Right cardiac atrium (tissue), 5 donors: ENCODE data around the gene FRAT2. TPM values are rescaled to one million over a fixed set of nuclear protein-coding genes. Genes with fewer than 3 reads are reported as not detected.

ENCODE experiments used
- ATAC-seq, 2 donors: fragments of 200-7000 bp; cut with Tn5 transposase; one replicate each; pipeline versions ENCODE4 v1.8.0 to v1.9.1; 2020; ENCODE audit warnings: moderate library complexity in 2 of 2, mild to moderate bottlenecking in 1 of 2
- DNase-seq, 3 donors: peaks; one replicate each; pipeline ENCODE4 v3.0.0-alpha.2; 2020
- H3K27ac ChIP-seq: one replicate; pipeline ENCODE4 v1.5.1; 2013; ENCODE audit warnings: mild to moderate bottlenecking, low read length, control low read depth, moderate library complexity
- H3K27me3 ChIP-seq: one replicate; pipeline ENCODE4 v1.6.1; 2013; ENCODE audit not compliant: control insufficient read depth, insufficient read depth
- H3K4me1 ChIP-seq: one replicate; pipeline ENCODE4 v1.6.1; 2013; ENCODE audit warnings: low read length; ENCODE audit not compliant: control insufficient read depth, insufficient read depth
- H3K4me3 ChIP-seq: one replicate; pipeline ENCODE4 v1.5.1; 2013; ENCODE audit warnings: low read length, control low read depth
- H3K9me3 ChIP-seq: one replicate; pipeline ENCODE4 v1.6.1; 2013; ENCODE audit warnings: low read length; ENCODE audit not compliant: control insufficient read depth
- WGBS: extraction: QIAGEN DNeasy Blood & Tissue Kit; methylation state at CpG from one replicate; pipeline ENCODE4 v1.1.7; 2013; 5-methylcytosine and 5-hydroxymethylcytosine counted together
- intact Hi-C, 4 donors: fragments of 100-400 bp; cut with DNase I; formaldehyde crosslinking; loops; one replicate each; pipeline versions ENCODE4 v1.11.0 to v1.14.0; 2022 to 2023
- long read RNA-seq, 4 donors: library from polyadenylated mRNA; unstranded; transcript quantifications; one replicate each; pipeline ENCODE4 v2.0.0, GENCODE V29; 2020 to 2021
- polyA plus RNA-seq: library from polyadenylated mRNA; stranded (reverse); fragments of 200-250 nt; gene quantifications from one replicate; pipeline ENCODE4 v1.2.3, GENCODE V29; 2013
- total RNA-seq, 4 donors: library from RNA; stranded (reverse); fragmentation: NEBNext Ultra II Directional; extraction: Animal tissue kit (Norgen Biotek cat#: 25700); gene quantifications; one replicate each; pipeline ENCODE4 v1.2.1, GENCODE V29; 2021
- donor health status: healthy with polysubstance abuse.
- donor health status: DM: no; HTN: yes; CAD: no.
- donor health status: DM: no; HTN: no; CAD: no.
- donor health status: DM: no; HTN: yes; CAD: no; lungs with severe emphysema.
- donor health status: DM: yes; HTN: yes; CAD: no.

Gene FRAT2, protein sequence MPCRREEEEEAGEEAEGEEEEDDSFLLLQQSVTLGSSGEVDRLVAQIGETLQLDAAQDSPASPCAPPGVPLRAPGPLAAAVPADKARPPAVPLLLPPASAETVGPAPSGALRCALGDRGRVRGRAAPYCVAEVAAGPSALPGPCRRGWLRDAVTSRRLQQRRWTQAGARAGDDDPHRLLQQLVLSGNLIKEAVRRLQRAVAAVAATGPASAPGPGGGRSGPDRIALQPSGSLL
- total RNA-seq (1 to 10 TPM; 5.0 to 7.6 (median 7.5) TPM), polyA plus RNA-seq (3.4 TPM)
- long read RNA-seq, donor 1, transcript FRAT2-201 (1 exons, 2,213 nt): major isoform, 105 of 105 reads
- long read RNA-seq, donor 1, partial matches to known transcripts: 0 of 105 reads
- long read RNA-seq, donor 1, other reads (novel, unspliced or antisense): 0 of 105 reads
- long read RNA-seq, donor 2, transcript FRAT2-201 (1 exons, 2,213 nt): major isoform, 25 of 25 reads
- long read RNA-seq, donor 2, partial matches to known transcripts: 0 of 25 reads
- long read RNA-seq, donor 2, other reads (novel, unspliced or antisense): 0 of 25 reads
- long read RNA-seq, donor 3, transcript FRAT2-201 (1 exons, 2,213 nt): major isoform, 16 of 16 reads
- long read RNA-seq, donor 3, partial matches to known transcripts: 0 of 16 reads
- long read RNA-seq, donor 3, other reads (novel, unspliced or antisense): 0 of 16 reads
- long read RNA-seq, donor 4, transcript FRAT2-201 (1 exons, 2,213 nt): major isoform, 28 of 28 reads
- long read RNA-seq, donor 4, partial matches to known transcripts: 0 of 28 reads
- long read RNA-seq, donor 4, other reads (novel, unspliced or antisense): 0 of 28 reads

DNA sequence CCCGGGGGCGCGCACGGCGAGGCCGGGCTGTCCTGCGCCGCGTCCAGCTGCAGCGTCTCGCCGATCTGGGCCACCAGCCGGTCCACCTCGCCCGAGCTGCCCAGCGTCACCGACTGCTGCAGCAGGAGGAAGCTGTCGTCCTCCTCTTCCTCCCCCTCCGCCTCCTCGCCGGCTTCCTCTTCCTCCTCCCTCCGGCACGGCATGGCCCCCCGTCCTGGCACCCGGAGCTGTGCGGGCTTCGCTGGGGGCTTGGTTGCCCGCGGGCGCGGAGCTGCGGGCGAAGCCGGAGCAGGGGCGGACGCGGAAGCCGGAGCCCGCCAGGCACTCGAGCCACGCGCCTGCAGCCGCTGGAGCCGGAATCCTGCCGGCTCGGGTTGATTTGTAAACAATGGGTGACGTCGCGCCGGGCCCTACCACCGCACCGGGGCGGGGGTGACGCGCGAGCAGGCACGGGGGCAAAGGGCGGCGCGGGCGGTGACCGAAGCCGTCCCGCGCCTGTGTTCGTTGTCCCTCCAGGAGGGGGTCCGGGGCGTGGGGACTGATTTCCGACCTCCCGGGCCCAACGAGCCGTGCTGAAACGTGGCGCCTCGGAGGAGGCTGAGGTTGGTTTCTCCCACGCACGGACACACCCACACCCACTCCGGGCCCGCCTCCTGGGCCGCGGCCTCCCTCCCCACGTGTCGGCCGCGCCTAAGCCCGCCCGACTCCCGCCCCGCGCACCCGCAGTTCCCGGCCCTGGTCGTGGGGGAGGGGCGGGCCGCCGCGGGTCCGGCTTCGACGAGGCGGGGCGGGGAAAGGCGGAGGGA lies at the start of gene FRAT2:
TSS of gene FRAT2 (minus strand) at position 360 of the 806 bp plus-strand sequence. CDS start at position 203, 157 bp downstream.
- intact Hi-C loops: loop anchor here in 2 of 4 donors (5.0 to 10.0 kb wide), 2 partner anchors 42 to 50 kb away; partner anchors contain the start of gene ARHGAP19 (in 1 of the 2)
- ATAC-seq (peak; percentile 98), DNase-seq (peak; percentile 92 to 97 (median 97))
- H3K4me3 ChIP-seq: peak within 1 kb of the TSS; percentile 67
- under 1% methylated on average over 103 of the region's 103 CpGs for WGBS
- no peaks in the 10 kb centered on the region for H3K27me3 ChIP-seq
- H3K4me1 ChIP-seq: peaks cover 8% of the 10 kb centered on the region
- H3K27ac ChIP-seq: peak within 1 kb of the TSS; percentile 59
- H3K9me3 ChIP-seq: no peaks in the 10 kb centered on the region

DNA sequence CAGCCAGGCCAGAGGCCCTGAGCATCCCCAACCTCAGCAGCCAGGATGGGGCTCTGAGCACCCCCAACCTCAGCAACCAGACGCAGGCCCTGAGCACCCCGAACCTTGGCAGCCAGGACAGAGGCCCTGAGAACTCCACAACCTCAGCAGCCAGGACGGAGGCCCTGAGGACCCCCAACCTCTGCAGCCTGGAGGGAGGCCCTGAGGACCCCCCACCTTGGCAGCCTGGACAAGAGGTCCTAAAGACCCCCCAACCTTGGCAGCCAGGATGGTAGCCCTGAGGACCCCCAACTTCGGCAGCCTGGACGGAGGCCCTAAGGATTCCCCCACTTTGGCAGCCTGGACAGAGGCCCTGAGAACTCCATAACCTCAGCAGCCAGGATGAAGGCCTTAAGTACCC lies 49.6 kb upstream of the FRAT2 start:
- no peaks in the 10 kb centered on the region for H3K4me1 ChIP-seq
- DNase-seq (no peak), ATAC-seq (no peak)
- WGBS: 96% methylated on average over 5 of the region's 5 CpGs
- no peaks in the 10 kb centered on the region for H3K9me3 ChIP-seq
- intact Hi-C loops: no loop called here
- no peak overlapping the region for H3K27ac ChIP-seq
- H3K4me3 ChIP-seq: no peak overlapping the region
- no peaks in the 10 kb centered on the region for H3K27me3 ChIP-seq

DNA sequence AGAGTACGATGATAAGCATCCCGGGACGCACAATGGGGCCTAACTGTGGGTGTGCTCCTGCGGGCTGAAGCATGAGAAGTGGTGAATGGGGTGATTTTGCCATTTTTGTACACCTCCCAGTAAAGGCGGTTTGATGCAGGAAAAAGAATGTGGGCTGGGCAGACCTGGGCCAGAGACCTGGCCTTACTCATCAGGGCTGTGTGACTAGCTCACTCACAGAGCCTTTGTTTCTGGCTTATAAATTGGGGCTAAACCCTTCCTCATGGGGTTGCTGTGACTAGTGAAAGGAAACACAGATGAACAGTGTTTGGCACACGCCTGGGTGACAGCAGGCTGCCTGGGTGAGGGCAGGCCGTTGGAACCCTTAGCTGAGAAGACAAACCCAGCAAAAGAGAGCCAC lies 48.6 kb upstream of the FRAT2 start:
- no peak for ATAC-seq
- no peaks in the 10 kb centered on the region for H3K27me3 ChIP-seq
- no peak overlapping the region for H3K27ac ChIP-seq
- no peak for DNase-seq
- H3K4me1 ChIP-seq: no peaks in the 10 kb centered on the region
- no peaks in the 10 kb centered on the region for H3K9me3 ChIP-seq
- 92% methylated on average over 7 of the region's 7 CpGs for WGBS
- intact Hi-C loops: no loop called here
- H3K4me3 ChIP-seq: no peak overlapping the region

DNA sequence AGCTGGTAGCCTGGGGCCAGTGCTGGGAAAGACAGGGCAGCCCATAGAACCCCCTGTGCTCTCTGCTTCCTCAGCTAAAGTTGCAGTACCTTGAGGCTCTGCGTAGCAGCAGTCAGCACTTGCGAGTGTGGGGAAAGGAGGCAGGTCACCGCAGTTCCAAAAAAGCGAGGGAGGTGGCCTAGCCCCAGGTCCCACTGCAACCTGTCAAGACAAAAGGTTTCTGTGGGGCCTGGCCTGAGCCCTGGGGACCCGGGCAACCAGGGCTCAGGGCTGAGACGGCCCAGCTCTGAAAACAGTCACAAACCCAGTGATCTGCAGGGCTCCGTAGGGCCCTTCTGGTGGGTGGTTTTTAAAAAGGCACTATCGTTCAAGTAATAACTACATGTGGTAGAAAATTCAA lies 47.1 kb upstream of the FRAT2 start:
- Histone ChIP-seq H3K27ac (no peak overlapping the region), H3K27me3 (no peaks in the 10 kb centered on the region), H3K4me3 (no peak overlapping the region), H3K9me3 (no peaks in the 10 kb centered on the region), H3K4me1 (no peaks in the 10 kb centered on the region)
- ATAC-seq (no peak), DNase-seq (no peak)
- 83% methylated on average over 8 of the region's 8 CpGs for WGBS
- intact Hi-C loops: no loop called here

DNA sequence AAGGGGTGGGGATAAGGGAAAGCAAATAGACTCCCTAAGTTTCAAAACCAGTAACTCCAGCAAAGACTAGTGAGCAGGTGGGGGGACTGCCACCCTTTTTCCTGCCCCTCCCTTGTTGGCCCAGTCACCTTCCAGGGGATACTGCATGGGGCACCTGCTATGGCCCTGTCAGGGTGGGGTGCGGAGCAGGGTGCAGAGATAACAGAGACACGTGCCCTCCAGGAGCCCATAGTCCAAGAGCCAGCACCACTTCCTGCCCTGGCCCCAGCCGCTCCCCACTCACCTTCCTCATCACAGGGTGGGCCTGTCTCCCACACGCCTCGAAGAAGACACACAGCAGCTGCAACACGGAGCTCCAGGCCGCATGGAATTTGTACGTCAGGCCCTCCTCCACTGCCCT lies 46.0 kb upstream of the FRAT2 start:
- Histone ChIP-seq H3K4me3 (no peak overlapping the region), H3K27me3 (no peaks in the 10 kb centered on the region), H3K9me3 (no peaks in the 10 kb centered on the region), H3K27ac (no peak overlapping the region), H3K4me1 (no peaks in the 10 kb centered on the region)
- intact Hi-C loops: no loop called here
- WGBS: 88% methylated on average over 8 of the region's 8 CpGs
- no peak for DNase-seq
- ATAC-seq: no peak

DNA sequence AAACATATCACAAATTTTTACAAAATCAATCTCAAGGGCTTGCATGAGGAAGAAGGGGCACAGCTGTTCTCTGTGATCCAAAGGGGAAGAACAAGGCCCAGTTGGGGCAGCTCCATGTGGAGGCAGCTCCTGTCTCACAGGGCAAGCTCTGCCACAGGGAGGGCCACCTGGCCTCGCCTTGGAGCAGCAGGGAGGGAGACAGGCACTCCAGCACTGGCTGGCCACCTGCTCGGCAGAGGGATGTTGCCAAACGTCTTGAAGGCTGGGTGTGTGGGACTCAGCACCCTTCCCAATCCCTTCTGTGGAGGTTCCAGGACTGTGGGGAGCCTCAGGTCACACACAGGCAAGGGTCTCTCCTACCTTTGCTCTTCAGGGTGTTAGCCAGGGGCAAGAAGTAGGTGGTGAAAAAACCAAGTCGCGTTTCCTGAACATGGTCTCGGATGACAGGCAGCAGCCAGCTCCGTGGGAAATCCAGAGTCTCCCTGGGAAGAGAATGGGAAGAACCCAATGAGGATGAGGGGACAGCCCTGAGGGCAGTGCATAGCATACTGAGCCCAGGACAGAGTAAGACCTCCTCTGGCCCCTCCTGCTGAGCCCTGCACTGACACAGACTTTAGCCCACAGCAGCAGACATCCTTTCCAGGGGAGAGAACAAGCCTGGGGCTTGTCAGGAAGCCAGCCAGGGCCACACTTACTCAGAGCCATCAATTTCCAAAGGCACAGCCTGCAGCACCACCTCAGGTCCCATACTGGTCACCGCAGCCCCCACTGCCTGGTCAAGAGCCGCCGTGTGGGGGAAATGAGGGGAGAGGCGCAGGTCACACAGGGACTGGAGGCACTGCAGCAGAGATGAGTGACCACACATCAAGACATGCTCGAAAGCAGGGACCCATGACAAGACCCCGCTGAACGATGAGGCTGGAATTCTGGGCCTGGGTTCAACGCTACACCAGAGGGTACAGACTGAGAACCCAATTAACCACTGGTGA lies 44.7 kb upstream of the FRAT2 start:
- H3K9me3 ChIP-seq: no peaks in the 10 kb centered on the region
- no peaks in the 10 kb centered on the region for H3K27me3 ChIP-seq
- intact Hi-C loops: no loop called here
- 78% methylated on average over 15 of the region's 15 CpGs for WGBS
- DNase-seq (no peak), ATAC-seq (no peak)
- no peak overlapping the region for H3K4me3 ChIP-seq
- no peak overlapping the region for H3K27ac ChIP-seq
- H3K4me1 ChIP-seq: no peaks in the 10 kb centered on the region

DNA sequence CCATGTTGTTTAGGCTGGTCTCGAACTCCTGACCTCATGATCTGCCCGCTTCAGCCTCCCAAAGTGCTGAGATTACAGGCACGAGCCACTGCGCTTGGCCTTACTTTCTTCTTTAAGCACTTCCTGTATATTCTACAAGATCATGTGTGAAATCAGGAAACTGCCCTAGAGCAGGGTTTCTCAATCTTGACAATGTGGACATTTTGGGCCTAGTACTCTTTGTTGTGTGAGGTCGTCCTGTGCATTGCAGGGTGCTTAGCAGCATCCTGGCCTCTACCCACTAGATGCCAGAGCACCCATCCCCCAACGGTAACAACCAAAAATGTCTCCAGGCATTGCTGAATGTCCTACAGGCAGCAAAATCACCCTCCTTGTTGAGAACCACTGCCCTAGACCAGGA lies 41.9 kb upstream of the FRAT2 start:
- Histone ChIP-seq H3K27me3 (no peaks in the 10 kb centered on the region), H3K27ac (no peak overlapping the region), H3K4me3 (no peak overlapping the region), H3K9me3 (no peaks in the 10 kb centered on the region), H3K4me1 (no peaks in the 10 kb centered on the region)
- 76% methylated on average over 6 of the region's 6 CpGs for WGBS
- DNase-seq (no peak), ATAC-seq (no peak)
- intact Hi-C loops: no loop called here

DNA sequence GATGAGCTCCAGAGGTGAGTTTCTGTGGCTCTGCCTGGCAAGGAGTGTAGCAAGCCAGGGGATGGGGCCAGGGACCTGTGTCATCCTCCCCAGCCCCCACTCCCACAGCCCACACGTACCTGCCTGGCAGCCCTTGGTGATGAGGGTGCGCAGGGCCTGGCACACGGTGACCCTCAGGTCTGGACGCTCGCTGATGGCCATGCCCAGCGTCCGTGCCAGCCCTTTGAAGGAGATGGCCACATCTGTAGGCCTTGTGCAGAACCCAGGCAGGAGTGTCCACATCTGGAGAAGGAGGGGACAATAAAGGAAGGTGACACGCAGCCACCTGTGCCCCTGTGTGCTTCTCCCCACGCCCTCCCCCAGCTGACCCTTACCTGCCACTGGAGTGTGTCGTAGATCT lies 38.9 kb upstream of the FRAT2 start:
- 94% methylated on average over 10 of the region's 10 CpGs for WGBS
- intact Hi-C loops: no loop called here

DNA sequence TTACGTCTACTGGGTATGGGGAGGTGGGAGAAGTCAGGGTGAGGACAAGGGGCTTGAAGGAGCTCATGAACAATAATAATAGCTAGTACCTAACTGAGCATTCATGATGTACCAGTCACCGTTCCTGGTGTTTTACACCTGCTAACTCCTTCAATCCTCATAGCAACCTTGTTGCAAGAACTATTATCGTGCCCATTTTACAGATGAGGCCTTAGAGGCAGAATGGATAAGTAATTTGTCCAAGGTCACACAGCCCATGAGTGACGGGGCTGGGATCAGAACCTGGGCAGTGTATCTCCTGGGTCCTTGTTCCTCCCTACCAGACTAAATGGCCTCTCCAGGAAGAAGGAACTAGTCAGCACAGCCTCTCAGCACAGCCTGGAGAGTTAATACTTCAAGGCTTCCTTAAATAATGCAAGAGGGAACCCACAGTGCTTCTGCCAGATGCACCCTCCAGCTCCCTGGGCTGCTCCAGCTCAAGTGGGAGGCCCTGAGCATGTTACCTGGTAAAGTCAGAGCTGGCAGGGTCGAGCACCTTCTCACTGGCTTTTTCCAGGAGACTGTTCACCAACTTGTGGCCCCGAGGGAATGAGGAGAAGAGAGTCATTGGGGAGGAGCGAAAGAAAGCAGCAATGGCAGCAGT lies 37.8 kb upstream of the FRAT2 start:
- WGBS: 94% methylated on average over 7 of the region's 7 CpGs
- DNase-seq: no peak
- H3K27me3 ChIP-seq: no peaks in the 10 kb centered on the region
- H3K4me3 ChIP-seq: no peak overlapping the region
- intact Hi-C loops: no loop called here
- no peak for ATAC-seq
- H3K9me3 ChIP-seq: no peaks in the 10 kb centered on the region
- H3K4me1 ChIP-seq: no peaks in the 10 kb centered on the region
- no peak overlapping the region for H3K27ac ChIP-seq

More for the DNA sequence above, 38.9 kb upstream of the FRAT2 start:
- H3K9me3 ChIP-seq: no peaks in the 10 kb centered on the region
- H3K4me3 ChIP-seq: no peak overlapping the region
- no peaks in the 10 kb centered on the region for H3K27me3 ChIP-seq
- ATAC-seq (peak in 1 of 2 donors; percentile 12), DNase-seq (no peak)
- H3K4me1 ChIP-seq: no peaks in the 10 kb centered on the region
- no peak overlapping the region for H3K27ac ChIP-seq
